NCI-H2029 (cell line): ENCODE results near the gene CASR.
A peak's percentile ranks its signal among the peaks of the same experiment; 100 is the strongest.

Experiments
- DNase-seq: peaks from one replicate; lab custom pipeline; 2025; lab: John Stamatoyannopoulos, UW

Gene CASR

GRCh38 chr3:122214711-122215110 lies 31.2 kb downstream of the CASR start:
- DNase-seq: no peak

GRCh38 chr3:122215592-122216298 lies 32.3 kb downstream of the CASR start:
- no peak for DNase-seq

- no peak for DNase-seq
Measured at GRCh38 chr3:122217901-122218300, 34.4 kb downstream of the CASR start.

GRCh38 chr3:122219242-122219872 lies 35.9 kb downstream of the CASR start:
- DNase-seq: no peak

- no peak for DNase-seq
Measured at GRCh38 chr3:122227036-122227781, 43.7 kb downstream of the CASR start.

- no peak for DNase-seq
Measured at GRCh38 chr3:122230174-122230573, 46.7 kb downstream of the CASR start.

GRCh38 chr3:122231465-122232157 lies 48.1 kb downstream of the CASR start:
- no peak for DNase-seq

GRCh38 chr3:122232485-122232884 lies 49.0 kb downstream of the CASR start:
- DNase-seq: no peak

GRCh38 chr3:122233101-122233952 lies 49.9 kb downstream of the CASR start:
- no peak for DNase-seq

- DNase-seq: no peak
Measured at GRCh38 chr3:122234117-122234516, 50.6 kb downstream of the CASR start.

- no peak for DNase-seq
Measured at GRCh38 chr3:122235147-122235546, 51.7 kb downstream of the CASR start.

GRCh38 chr3:122239112-122239511 lies 55.6 kb downstream of the CASR start:
- DNase-seq: no peak

- no peak for DNase-seq
Measured at GRCh38 chr3:122245513-122246174, 62.2 kb downstream of the CASR start.

GRCh38 chr3:122246199-122246598 lies 62.7 kb downstream of the CASR start:
- DNase-seq: no peak

- DNase-seq: no peak
Measured at GRCh38 chr3:122247087-122247824, 63.8 kb downstream of the CASR start.

- no peak for DNase-seq
Measured at GRCh38 chr3:122247825-122248185, 64.3 kb downstream of the CASR start.

GRCh38 chr3:122251428-122251827 lies 68.0 kb downstream of the CASR start:
- no peak for DNase-seq

GRCh38 chr3:122253581-122253980 lies 70.1 kb downstream of the CASR start:
- DNase-seq: no peak

GRCh38 chr3:122255757-122256439 lies 72.4 kb downstream of the CASR start:
- peak; percentile 26 for DNase-seq
